PC-9 (cell line): ENCODE results near the gene USP12. TPM values are rescaled to one million over a fixed set of nuclear protein-coding genes. Genes with fewer than 3 reads are reported as not detected.

ENCODE experiments used
- BruUV-seq: library from RNA; stranded (reverse); fragments of 400-500 nt; replicated peaks from 2 replicates; lab custom pipeline; 2021; lab: Mats Ljungman, UMichigan
- CTCF ChIA-PET: fragments of 300-600 bp; sonication (Branson Sonifier 250); formaldehyde crosslinking; loops from one replicate; lab custom pipeline; 2022; ENCODE audit warnings: antibody characterized with exemption; lab: Charles Lee
- POLR2A ChIA-PET: fragments of 300-600 bp; sonication (Branson Sonifier 250); formaldehyde crosslinking; loops from one replicate; lab custom pipeline; 2022; ENCODE audit warnings: antibody characterized with exemption; ENCODE audit not compliant: unreplicated experiment; lab: Charles Lee
- DNase-seq, 2 experiments: peaks; one replicate each; pipeline versions ENCODE4 v3.0.0 to v3.0.0-alpha.2; 2015 to 2022; ENCODE audit warnings: mixed read lengths in 1 of 2
- H2AFZ ChIP-seq: fragments of 200-600 bp; sonication (generic); 2 replicates; pipeline ENCODE4 v1.8.1; 2017; ENCODE audit warnings: antibody characterized with exemption
- H3F3A ChIP-seq: fragments of 200-600 bp; sonication (generic); 2 replicates; pipeline ENCODE4 v1.8.1; 2017; ENCODE audit warnings: antibody characterized with exemption, mild to moderate bottlenecking, low read depth; ENCODE audit not compliant: insufficient read depth
- H3K27ac ChIP-seq: fragments of 200-600 bp; sonication (generic); 2 replicates; pipeline ENCODE4 v1.6.1; 2016; ENCODE audit warnings: mixed run types
- H3K27me3 ChIP-seq: fragments of 200-600 bp; sonication (generic); 2 replicates; pipeline ENCODE4 v1.6.1; 2016; ENCODE audit warnings: low read depth, mixed run types; ENCODE audit not compliant: insufficient read depth
- H3K36me3 ChIP-seq: fragments of 200-600 bp; sonication (generic); 2 replicates; pipeline ENCODE4 v1.6.1; 2016; ENCODE audit warnings: low read depth, mixed run types
- H3K4me1 ChIP-seq: fragments of 200-600 bp; sonication (generic); replicated peaks from 2 replicates; pipeline ENCODE4 v1.6.1; 2016; ENCODE audit warnings: mixed run types; ENCODE audit not compliant: insufficient read depth
- H3K4me2 ChIP-seq: fragments of 200-600 bp; sonication (generic); 2 replicates; pipeline ENCODE4 v1.6.1; 2017; ENCODE audit warnings: mixed run types
- H3K4me3 ChIP-seq: fragments of 200-600 bp; sonication (generic); 2 replicates; pipeline ENCODE4 v1.6.1; 2016; ENCODE audit warnings: mixed run types
- H3K79me2 ChIP-seq: fragments of 200-600 bp; sonication (generic); 2 replicates; pipeline ENCODE4 v1.6.1; 2017; ENCODE audit warnings: low read depth, mixed run types
- H3K9me2 ChIP-seq: fragments of 200-600 bp; sonication (generic); 2 replicates; pipeline ENCODE4 v1.8.1; 2017; ENCODE audit warnings: mild to moderate bottlenecking; ENCODE audit not compliant: insufficient read depth
- H3K9me3 ChIP-seq: fragments of 200-600 bp; sonication (generic); 2 replicates; pipeline ENCODE4 v1.8.1; 2016; ENCODE audit warnings: low read depth; ENCODE audit not compliant: insufficient read depth
- H4K20me1 ChIP-seq: fragments of 200-600 bp; sonication (generic); 2 replicates; pipeline ENCODE4 v1.8.1; 2017; ENCODE audit not compliant: insufficient read depth
- EZH2 ChIP-seq: fragments of 200-600 bp; sonication (generic); IDR thresholded peaks from 2 replicates; pipeline ENCODE4 v1.8.0; 2017; ENCODE audit warnings: antibody characterized with exemption, low read depth
- intact Hi-C: fragments of 100-400 bp; cut with micrococcal nuclease; formaldehyde crosslinking; loops from one replicate; pipeline ENCODE4 v1.10.0; 2022; ENCODE audit not compliant: unreplicated experiment
- total RNA-seq: library from RNA; stranded (reverse); gene quantifications from 2 replicates; pipeline ENCODE4 v1.2.3, GENCODE V29; 2021
- TF ChIP-seq, protein P1 (sequence below): fragments of 200-600 bp; sonication (generic); conservative IDR thresholded peaks from 2 replicates; pipeline ENCODE4 v1.6.1; 2017; ENCODE audit warnings: mixed run types, antibody characterized with exemption, mild to moderate bottlenecking, moderate library complexity

Gene USP12
- total RNA-seq, 1 experiment from 2014 or later: 20.8 TPM

- intact Hi-C loops: no loop called here
- no peaks in the 10 kb centered on the region for H3K27me3 ChIP-seq
- no peak for DNase-seq
- H3K36me3 ChIP-seq: no peaks in the 10 kb centered on the region; the same call in 1 of the 2 replicates
- BruUV-seq: no TSS peak
- no peaks in the 10 kb centered on the region for H3K9me3 ChIP-seq
- peaks cover 27% of the 10 kb centered on the region for H3K79me2 ChIP-seq
- H3K27ac ChIP-seq: no peak overlapping the region
- ChIA-PET POLR2A (interaction anchor here (0.6 kb wide), 1 partner anchor 105 kb away, joined by 4 read pairs; no protein-coding TSS in a partner anchor), CTCF (no interaction called here)
- no peak overlapping the region for H2AFZ ChIP-seq
- no peaks in the 10 kb centered on the region for H3K9me2 ChIP-seq
- no peak for TF ChIP-seq EZH2
- TF ChIP-seq, protein P1, sequence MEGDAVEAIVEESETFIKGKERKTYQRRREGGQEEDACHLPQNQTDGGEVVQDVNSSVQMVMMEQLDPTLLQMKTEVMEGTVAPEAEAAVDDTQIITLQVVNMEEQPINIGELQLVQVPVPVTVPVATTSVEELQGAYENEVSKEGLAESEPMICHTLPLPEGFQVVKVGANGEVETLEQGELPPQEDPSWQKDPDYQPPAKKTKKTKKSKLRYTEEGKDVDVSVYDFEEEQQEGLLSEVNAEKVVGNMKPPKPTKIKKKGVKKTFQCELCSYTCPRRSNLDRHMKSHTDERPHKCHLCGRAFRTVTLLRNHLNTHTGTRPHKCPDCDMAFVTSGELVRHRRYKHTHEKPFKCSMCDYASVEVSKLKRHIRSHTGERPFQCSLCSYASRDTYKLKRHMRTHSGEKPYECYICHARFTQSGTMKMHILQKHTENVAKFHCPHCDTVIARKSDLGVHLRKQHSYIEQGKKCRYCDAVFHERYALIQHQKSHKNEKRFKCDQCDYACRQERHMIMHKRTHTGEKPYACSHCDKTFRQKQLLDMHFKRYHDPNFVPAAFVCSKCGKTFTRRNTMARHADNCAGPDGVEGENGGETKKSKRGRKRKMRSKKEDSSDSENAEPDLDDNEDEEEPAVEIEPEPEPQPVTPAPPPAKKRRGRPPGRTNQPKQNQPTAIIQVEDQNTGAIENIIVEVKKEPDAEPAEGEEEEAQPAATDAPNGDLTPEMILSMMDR: no peak
- H3K4me1 ChIP-seq: no peaks in the 10 kb centered on the region
- H3K4me3 ChIP-seq: no peak overlapping the region
- H4K20me1 ChIP-seq: no peaks in the 10 kb centered on the region
- no peaks in the 10 kb centered on the region for H3F3A ChIP-seq
- no peak overlapping the region for H3K4me2 ChIP-seq
These were observed 53.1 kb downstream of the USP12 start for GRCh38 chr13:27118428-27119054.

DNA sequence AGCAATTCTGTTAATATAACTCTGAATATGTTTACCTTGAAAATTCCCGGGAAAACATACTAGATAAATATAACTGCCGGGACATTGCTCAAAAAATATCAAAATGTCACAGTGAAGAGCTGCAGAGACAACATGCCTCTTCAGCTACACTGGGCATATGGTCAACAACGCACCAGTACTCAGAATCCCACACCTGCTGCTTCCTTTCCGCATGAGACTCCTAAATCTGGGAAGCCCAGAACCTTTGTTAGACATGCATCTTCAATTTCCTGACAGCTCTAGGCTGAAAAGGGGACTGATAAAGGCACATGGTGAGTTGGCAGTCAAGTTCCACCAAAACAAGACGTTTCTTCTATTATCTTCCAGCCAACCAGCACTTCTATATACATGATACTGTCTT, 53.7 kb downstream of the USP12 start:
- Histone ChIP-seq H3K4me2 (no peak overlapping the region), H3K9me3 (no peaks in the 10 kb centered on the region), H4K20me1 (no peaks in the 10 kb centered on the region), H3K4me1 (no peaks in the 10 kb centered on the region), H2AFZ (no peak overlapping the region), H3K79me2 (peaks cover 27% of the 10 kb centered on the region), H3K9me2 (no peaks in the 10 kb centered on the region), H3K27ac (no peak overlapping the region), H3K36me3 (no peaks in the 10 kb centered on the region; the same call in 1 of the 2 replicates), H3K27me3 (no peaks in the 10 kb centered on the region), H3F3A (no peaks in the 10 kb centered on the region), H3K4me3 (no peak overlapping the region)
- TF ChIP-seq, protein P1: no peak
- TF ChIP-seq EZH2: no peak
- BruUV-seq: no TSS peak
- ChIA-PET CTCF (no interaction called here), POLR2A (no interaction called here)
- no peak for DNase-seq
- intact Hi-C loops: no loop called here

DNA sequence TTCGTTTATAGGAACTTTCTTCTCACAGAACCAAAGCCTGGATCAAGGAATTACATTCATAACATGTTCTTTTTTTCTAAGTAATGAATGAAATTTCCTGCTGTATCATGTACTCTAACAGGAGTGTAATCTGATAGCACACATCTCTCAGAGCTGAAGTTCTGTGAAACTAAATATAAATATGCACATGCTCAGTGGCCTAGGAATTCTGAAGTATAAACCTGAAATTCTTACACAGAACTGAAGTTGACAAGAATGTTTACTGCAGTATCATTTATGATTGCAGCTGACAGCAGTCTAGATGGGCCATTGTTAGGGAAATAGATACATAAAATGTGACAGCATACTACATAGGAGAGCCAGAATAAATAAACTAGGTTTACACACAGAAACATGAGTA, 54.5 kb downstream of the USP12 start:
- no peak overlapping the region for H3K4me3 ChIP-seq
- H3K9me3 ChIP-seq: no peaks in the 10 kb centered on the region
- ChIA-PET POLR2A (no interaction called here), CTCF (no interaction called here)
- no TSS peak for BruUV-seq
- no peaks in the 10 kb centered on the region for H3K4me1 ChIP-seq
- peaks cover 27% of the 10 kb centered on the region for H3K79me2 ChIP-seq
- H2AFZ ChIP-seq: no peak overlapping the region
- intact Hi-C loops: no loop called here
- H3K36me3 ChIP-seq: no peaks in the 10 kb centered on the region; the same call in 1 of the 2 replicates
- H3K4me2 ChIP-seq: no peak overlapping the region
- DNase-seq: no peak
- TF ChIP-seq, protein P1: no peak
- no peak overlapping the region for H3K27ac ChIP-seq
- H3K9me2 ChIP-seq: no peaks in the 10 kb centered on the region
- H3K27me3 ChIP-seq: no peaks in the 10 kb centered on the region
- H4K20me1 ChIP-seq: no peaks in the 10 kb centered on the region
- no peaks in the 10 kb centered on the region for H3F3A ChIP-seq
